Stimulated activated CD4-positive, alpha-beta T cell treated with anti-CD3 and anti-CD28 coated beads, Interleukin-1b, Interleukin-23, amount 100 ng/mL, for 24 hours (primary cell): ENCODE results near the gene MANBA.

Experiments
- DNase-seq, 4 experiments: peaks; one replicate each; pipeline ENCODE4 v3.0.0-alpha.2; 2020; ENCODE audit warnings: low read depth in 4 of 4, low spot score in 1 of 4

Gene MANBA

GRCh38 chr4:102760645-102761295 lies at the start of gene MANBA:
TSS of gene MANBA (minus strand) at chr4:102760968. CDS start at chr4:102760894, 74 bp downstream.
- DNase-seq, result peak; percentile 62 to 83 (median 72)

- no peak for DNase-seq
These were observed 48.9 kb upstream of the MANBA start for GRCh38 chr4:102809691-102810090.

- DNase-seq, result no peak
These were observed 48.4 kb upstream of the MANBA start for GRCh38 chr4:102809190-102809589.

GRCh38 chr4:102808009-102808408 lies 47.2 kb upstream of the MANBA start:
- no peak for DNase-seq

GRCh38 chr4:102807345-102807744 lies 46.6 kb upstream of the MANBA start:
- DNase-seq, result no peak

GRCh38 chr4:102799816-102800215 lies 39.0 kb upstream of the MANBA start:
- DNase-seq, result no peak

GRCh38 chr4:102794999-102795398 lies 34.2 kb upstream of the MANBA start:
- no peak for DNase-seq

- DNase-seq, result no peak
These were observed 31.7 kb upstream of the MANBA start for GRCh38 chr4:102792361-102792936.

GRCh38 chr4:102791318-102791835 lies 30.6 kb upstream of the MANBA start:
- no peak for DNase-seq

GRCh38 chr4:102789317-102789717 lies 28.5 kb upstream of the MANBA start:
- no peak for DNase-seq

GRCh38 chr4:102787944-102788343 lies 27.2 kb upstream of the MANBA start:
- DNase-seq, result no peak

GRCh38 chr4:102787096-102787881 lies 26.5 kb upstream of the MANBA start:
- DNase-seq, result no peak

- no peak for DNase-seq
These were observed 25.5 kb upstream of the MANBA start for GRCh38 chr4:102786279-102786678.

GRCh38 chr4:102783006-102783405 lies 22.2 kb upstream of the MANBA start:
- no peak for DNase-seq

GRCh38 chr4:102781570-102781969 lies 20.8 kb upstream of the MANBA start:
- no peak for DNase-seq

GRCh38 chr4:102780476-102781144 lies 19.8 kb upstream of the MANBA start:
- no peak for DNase-seq

- no peak for DNase-seq
These were observed 18.4 kb upstream of the MANBA start for GRCh38 chr4:102779204-102779603.

- no peak for DNase-seq
These were observed 18.0 kb upstream of the MANBA start for GRCh38 chr4:102778720-102779119.

GRCh38 chr4:102775805-102776204 lies 15.0 kb upstream of the MANBA start:
- DNase-seq, result no peak

- no peak for DNase-seq
These were observed 13.5 kb upstream of the MANBA start for GRCh38 chr4:102774254-102774653.

- DNase-seq, result no peak
These were observed 12.1 kb upstream of the MANBA start for GRCh38 chr4:102772738-102773340.
